NB4 (cell line): Measurements from ENCODE around the gene IFNGR1.

Experiments used
- TF ChIP-seq, protein P1 (sequence below): IDR thresholded peaks from one replicate; pipeline ENCODE4 v1.5.1; 2012; ENCODE audit warnings: low read depth, low read length
- TF ChIP-seq, protein P2 (sequence below): IDR thresholded peaks from 2 replicates; pipeline ENCODE4 v1.6.1; 2011; ENCODE audit warnings: low read depth, low read length

DNA sequence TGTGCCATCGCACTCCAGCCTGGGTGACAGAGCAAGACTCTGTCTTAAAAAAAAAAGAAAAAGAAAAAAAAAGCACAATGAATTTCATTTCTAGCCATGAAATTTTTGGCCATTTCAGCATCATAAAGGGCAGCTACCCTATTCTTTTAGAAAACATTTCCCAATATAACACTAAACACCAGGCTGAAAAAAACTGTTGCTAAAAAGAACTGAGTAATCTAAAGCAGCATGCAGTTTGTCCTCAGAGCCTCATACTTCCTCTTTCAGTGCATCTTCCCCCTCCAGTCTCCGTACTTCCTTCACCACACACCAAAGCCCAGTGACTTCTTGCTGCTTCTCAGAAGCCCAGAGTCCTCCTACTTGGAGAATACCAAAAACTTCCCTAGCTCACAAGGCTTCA is 5.6 kb upstream of the IFNGR1 start:
- TF ChIP-seq, protein P1, sequence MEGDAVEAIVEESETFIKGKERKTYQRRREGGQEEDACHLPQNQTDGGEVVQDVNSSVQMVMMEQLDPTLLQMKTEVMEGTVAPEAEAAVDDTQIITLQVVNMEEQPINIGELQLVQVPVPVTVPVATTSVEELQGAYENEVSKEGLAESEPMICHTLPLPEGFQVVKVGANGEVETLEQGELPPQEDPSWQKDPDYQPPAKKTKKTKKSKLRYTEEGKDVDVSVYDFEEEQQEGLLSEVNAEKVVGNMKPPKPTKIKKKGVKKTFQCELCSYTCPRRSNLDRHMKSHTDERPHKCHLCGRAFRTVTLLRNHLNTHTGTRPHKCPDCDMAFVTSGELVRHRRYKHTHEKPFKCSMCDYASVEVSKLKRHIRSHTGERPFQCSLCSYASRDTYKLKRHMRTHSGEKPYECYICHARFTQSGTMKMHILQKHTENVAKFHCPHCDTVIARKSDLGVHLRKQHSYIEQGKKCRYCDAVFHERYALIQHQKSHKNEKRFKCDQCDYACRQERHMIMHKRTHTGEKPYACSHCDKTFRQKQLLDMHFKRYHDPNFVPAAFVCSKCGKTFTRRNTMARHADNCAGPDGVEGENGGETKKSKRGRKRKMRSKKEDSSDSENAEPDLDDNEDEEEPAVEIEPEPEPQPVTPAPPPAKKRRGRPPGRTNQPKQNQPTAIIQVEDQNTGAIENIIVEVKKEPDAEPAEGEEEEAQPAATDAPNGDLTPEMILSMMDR: no peak
- TF ChIP-seq, protein P2, sequence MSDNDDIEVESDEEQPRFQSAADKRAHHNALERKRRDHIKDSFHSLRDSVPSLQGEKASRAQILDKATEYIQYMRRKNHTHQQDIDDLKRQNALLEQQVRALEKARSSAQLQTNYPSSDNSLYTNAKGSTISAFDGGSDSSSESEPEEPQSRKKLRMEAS: no peak
